ENCODE results near the gene FRMPD2. TPM values are rescaled to one million over a fixed set of nuclear protein-coding genes. Genes with fewer than 3 reads are reported as not detected.

Gene FRMPD2
- total RNA-seq, 1 experiment from 2014 or later = 0.30 TPM

- intact Hi-C loops (cut with micrococcal nuclease) = no loop called here
- Histone ChIP-seq H3K9me2 (ENCODE audit: insufficient read depth) (no peaks in the 10 kb centered on the region), H3K9me3 (ENCODE audit: control insufficient read depth in 1 of 2, insufficient read depth in 1 of 2, low read depth in 1 of 2, low read length in 2 of 2) (no peaks in the 10 kb centered on the region), H3K9ac (ENCODE audit: low read length) (no peak overlapping the region), H3K27me3 (ENCODE audit: insufficient read depth, low read length) (no peaks in the 10 kb centered on the region), H3K27ac (ENCODE audit: low read depth, low read length) (no peak overlapping the region), H3K4me1 (ENCODE audit: control insufficient read depth in 1 of 2, insufficient read depth in 2 of 2, low read length in 2 of 2) (peaks cover 4 to 5% of the 10 kb centered on the region in 2 experiments; a peak in 2 of 4 replicates), H3K4me3 (replicated peaks in 1 of 2; ENCODE audit: low read depth in 1 of 2, low read length in 2 of 2) (no peak overlapping the region), H3K36me3 (ENCODE audit: control insufficient read depth in 1 of 2, insufficient read depth in 2 of 2, low read length in 2 of 2) (no peaks in the 10 kb centered on the region), H3K4me2 (ENCODE audit: low read length) (no peak overlapping the region), H4K20me1 (ENCODE audit: insufficient read depth) (no peaks in the 10 kb centered on the region), H2AFZ (ENCODE audit: low read depth, low read length, poor library complexity, severe bottlenecking) (no peak overlapping the region), H3K79me2 (ENCODE audit: insufficient read depth, low read length) (no peaks in the 10 kb centered on the region)
- DNase-seq (ENCODE audit: low read depth, low spot score) (no peak), ATAC-seq (no peak)
- no peak for TF ChIP-seq YY1 (IDR thresholded peaks at IDR 0.05; ENCODE audit: extremely low read depth, insufficient replicate concordance, low read depth, low read length)
- TF ChIP-seq, protein P1, sequence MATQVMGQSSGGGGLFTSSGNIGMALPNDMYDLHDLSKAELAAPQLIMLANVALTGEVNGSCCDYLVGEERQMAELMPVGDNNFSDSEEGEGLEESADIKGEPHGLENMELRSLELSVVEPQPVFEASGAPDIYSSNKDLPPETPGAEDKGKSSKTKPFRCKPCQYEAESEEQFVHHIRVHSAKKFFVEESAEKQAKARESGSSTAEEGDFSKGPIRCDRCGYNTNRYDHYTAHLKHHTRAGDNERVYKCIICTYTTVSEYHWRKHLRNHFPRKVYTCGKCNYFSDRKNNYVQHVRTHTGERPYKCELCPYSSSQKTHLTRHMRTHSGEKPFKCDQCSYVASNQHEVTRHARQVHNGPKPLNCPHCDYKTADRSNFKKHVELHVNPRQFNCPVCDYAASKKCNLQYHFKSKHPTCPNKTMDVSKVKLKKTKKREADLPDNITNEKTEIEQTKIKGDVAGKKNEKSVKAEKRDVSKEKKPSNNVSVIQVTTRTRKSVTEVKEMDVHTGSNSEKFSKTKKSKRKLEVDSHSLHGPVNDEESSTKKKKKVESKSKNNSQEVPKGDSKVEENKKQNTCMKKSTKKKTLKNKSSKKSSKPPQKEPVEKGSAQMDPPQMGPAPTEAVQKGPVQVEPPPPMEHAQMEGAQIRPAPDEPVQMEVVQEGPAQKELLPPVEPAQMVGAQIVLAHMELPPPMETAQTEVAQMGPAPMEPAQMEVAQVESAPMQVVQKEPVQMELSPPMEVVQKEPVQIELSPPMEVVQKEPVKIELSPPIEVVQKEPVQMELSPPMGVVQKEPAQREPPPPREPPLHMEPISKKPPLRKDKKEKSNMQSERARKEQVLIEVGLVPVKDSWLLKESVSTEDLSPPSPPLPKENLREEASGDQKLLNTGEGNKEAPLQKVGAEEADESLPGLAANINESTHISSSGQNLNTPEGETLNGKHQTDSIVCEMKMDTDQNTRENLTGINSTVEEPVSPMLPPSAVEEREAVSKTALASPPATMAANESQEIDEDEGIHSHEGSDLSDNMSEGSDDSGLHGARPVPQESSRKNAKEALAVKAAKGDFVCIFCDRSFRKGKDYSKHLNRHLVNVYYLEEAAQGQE (IDR thresholded peaks at IDR 0.05; ENCODE audit: low read depth) = no peak
- no peak for TF ChIP-seq MAX (IDR thresholded peaks at IDR 0.05)
- TF ChIP-seq SIN3A (IDR thresholded peaks at IDR 0.05; ENCODE audit: low read depth) = no peak
- no peak for TF ChIP-seq ATF3 (IDR thresholded peaks at IDR 0.05)
- no peak for TF ChIP-seq JUND (IDR thresholded peaks at IDR 0.05)
- no peak for TF ChIP-seq CEBPB (IDR thresholded peaks at IDR 0.05; ENCODE audit: low read depth)
- TF ChIP-seq ZFX (IDR thresholded peaks at IDR 0.05) = no peak
- no peak for TF ChIP-seq RAD21 (IDR thresholded peaks at IDR 0.05; ENCODE audit: low read depth)
- no peak for TF ChIP-seq TCF7L2 (IDR thresholded peaks at IDR 0.05; ENCODE audit: borderline replicate concordance, extremely low read depth, insufficient read depth, insufficient read length)
- no peak for TF ChIP-seq CTCF (IDR thresholded peaks at IDR 0.05 in 2 of 3, conservative IDR thresholded peaks at IDR 0.05 in 1 of 3; ENCODE audit: borderline replicate concordance in 1 of 3, insufficient read depth in 1 of 3, low read depth in 2 of 3, low read length in 2 of 3)
- no peak for TF ChIP-seq CBX3 (IDR thresholded peaks at IDR 0.05; ENCODE audit: low read depth)
- TF ChIP-seq SRF (IDR thresholded peaks at IDR 0.05; ENCODE audit: low read depth) = no peak
- no peak for TF ChIP-seq EZH2 (IDR thresholded peaks at IDR 0.05)
- no peak for TF ChIP-seq FOSL1 (IDR thresholded peaks at IDR 0.05; ENCODE audit: low read depth)
- TF ChIP-seq ZBTB33 (IDR thresholded peaks at IDR 0.05; ENCODE audit: extremely low read depth, insufficient replicate concordance, low read length) = no peak
- no peak for TF ChIP-seq POLR2A (IDR thresholded peaks at IDR 0.05; ENCODE audit: borderline replicate concordance, extremely low read depth, insufficient read depth, insufficient read length)
- TF ChIP-seq SP1 (IDR thresholded peaks at IDR 0.05; ENCODE audit: low read depth) = no peak
- no peak for TF ChIP-seq EGR1 (IDR thresholded peaks at IDR 0.05; ENCODE audit: low read depth)
- ChIA-PET CTCF (no interaction called here), POLR2A (no interaction called here), RAD21 (ENCODE audit: low non-redundant PET in 1 of 2, low total read pairs in 2 of 2, uncharacterized antibody in 2 of 2, unreplicated experiment in 2 of 2) (no interaction called here)
- no TSS peak for BruUV-seq (replicated peaks)
These were observed 28.0 kb downstream of the FRMPD2 start for GRCh38 chr10:48246501-48246900.
